IPS-18c (cell line): ENCODE measurements around the gene ATXN7L3B.

ENCODE experiments used
- H3K4me3 ChIP-seq: 2 replicates; pipeline ENCODE4 v1.7.0; 2013; ENCODE audit warnings: low read depth, mild to moderate bottlenecking, low read length, moderate library complexity; ENCODE audit not compliant: insufficient read depth
- H3K9me3 ChIP-seq: one replicate; pipeline ENCODE4 v1.6.1; 2013; ENCODE audit warnings: mild to moderate bottlenecking, low read length, moderate library complexity; ENCODE audit not compliant: control insufficient read depth, insufficient read depth

The ATXN7L3B gene

DNA sequence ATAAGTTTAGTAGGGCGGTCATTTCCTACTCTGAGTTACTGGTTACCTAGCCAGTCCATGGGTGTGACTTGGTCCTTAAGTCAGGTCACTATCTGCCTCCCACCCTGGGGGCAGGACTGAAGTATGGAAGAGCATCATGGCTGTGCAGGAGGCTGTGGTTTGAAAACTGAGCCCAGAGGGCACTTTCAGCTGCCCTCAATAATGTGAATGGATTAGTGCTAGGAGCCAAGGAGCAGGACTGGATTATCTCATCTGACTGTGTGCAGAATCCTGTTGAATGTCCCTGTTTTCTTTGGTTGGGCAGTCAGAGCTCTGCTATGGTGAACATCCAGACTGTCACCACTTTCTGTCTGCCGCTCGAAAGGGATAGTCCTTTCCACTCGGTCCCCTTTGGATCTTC, 1.6 kb downstream of the ATXN7L3B start:
- Histone ChIP-seq H3K4me3 (peak overlapping the region; percentile 40), H3K9me3 (no peaks in the 10 kb centered on the region)

DNA sequence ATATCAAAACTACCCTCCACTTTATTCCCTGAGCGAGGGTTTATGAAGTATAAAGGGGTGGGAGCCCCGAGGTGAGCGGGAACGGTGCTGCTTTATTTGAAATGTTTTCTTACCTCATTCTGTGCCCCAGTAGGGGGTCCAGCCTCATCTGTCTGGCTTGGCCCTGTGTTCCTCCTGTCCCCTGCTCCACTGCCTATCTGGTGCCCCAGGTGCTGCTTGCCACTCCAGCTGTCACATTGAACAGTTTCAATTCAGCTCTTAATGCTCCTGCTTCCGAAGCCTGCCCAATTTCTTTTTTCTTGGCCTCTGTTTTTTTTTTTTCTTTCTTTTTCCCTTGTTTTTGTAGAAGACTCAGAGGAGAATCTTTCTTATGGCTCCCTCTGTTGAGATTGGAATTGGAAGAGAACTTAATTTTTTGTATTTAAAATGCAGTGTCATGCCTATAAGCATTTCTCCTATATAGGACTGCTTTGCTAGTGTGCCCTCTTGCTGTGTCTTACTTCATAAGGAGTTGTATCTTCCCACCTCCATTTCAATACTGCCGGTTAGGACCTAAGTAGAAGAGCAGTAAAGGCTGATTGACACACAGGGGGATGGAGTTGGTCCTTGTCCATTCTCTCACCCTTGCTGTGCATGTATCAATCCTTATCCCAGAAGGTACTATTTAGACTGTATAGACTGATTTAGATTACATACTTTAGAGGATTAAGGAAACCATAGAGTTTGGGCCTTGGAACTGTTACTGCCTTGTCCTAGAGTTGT, 2.3 kb downstream of the ATXN7L3B start:
- H3K4me3 ChIP-seq = peak overlapping the region; percentile 40; the same call in 1 of the 2 replicates

DNA sequence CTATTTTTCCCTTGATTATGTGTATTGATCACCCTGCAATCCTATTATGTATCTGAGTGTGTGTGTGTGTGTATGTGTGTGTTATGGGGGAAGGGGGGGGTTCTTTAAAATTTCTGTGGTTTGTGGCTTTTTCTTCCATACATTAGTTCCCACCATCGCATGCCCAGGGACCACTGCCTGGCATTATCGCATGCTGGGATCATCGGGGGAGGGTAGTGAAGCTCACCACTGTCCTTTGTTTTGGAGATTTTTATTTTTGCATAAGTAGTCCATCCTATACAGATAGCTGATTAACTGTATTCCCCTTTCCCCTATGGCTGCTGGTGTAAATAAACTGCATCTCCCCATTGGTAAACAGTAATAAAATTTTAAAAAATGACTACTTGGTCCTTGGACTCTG, 3.4 kb downstream of the ATXN7L3B start:
- Histone ChIP-seq H3K4me3 (0 out of 2 replicates have a peak overlapping the region, but pooled peaks have one; percentile 2), H3K9me3 (no peaks in the 10 kb centered on the region)

More for the DNA sequence above, 2.3 kb downstream of the ATXN7L3B start:
- no peaks in the 10 kb centered on the region for H3K9me3 ChIP-seq

DNA sequence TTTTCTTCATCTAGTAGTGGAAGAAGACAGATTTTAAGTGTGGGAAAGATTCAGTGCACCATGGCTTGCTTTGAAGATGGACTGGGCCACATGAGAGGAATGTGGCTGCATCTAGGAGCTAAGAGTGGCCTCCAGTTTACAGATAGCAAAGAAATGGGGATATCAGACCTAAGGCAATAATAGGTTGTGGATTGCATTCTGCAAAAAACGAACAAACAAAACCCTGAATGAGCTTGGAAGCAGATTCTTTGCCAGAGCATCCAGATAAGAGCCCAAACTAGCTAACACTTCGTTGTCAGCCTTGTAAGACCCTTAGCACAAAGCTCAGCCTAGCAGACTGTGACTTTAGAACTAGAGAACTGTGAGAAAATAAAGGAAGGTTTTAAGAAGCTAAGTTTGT, 9.6 kb downstream of the ATXN7L3B start:
- Histone ChIP-seq H3K9me3 (no peaks in the 10 kb centered on the region), H3K4me3 (no peak overlapping the region)

DNA sequence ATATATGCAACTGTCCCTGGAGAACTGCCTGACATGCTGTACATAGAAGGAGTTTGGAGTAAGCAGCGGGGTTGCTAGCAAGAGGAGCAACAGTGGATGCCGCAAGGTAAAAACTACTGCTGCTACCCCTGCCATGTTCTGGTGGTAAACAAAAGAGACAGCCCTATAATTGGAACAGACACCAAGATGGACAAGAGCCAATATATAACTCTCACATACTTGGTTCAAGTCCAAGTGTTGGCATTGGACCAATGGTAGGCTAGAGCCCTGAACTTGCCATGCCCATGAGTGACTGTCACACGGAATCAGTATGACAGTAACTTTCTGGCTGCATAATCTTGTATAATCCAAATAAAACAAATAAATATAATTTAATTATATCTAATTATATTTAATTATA, 13.7 kb downstream of the ATXN7L3B start:
- no peaks in the 10 kb centered on the region for H3K9me3 ChIP-seq
- no peak overlapping the region for H3K4me3 ChIP-seq

DNA sequence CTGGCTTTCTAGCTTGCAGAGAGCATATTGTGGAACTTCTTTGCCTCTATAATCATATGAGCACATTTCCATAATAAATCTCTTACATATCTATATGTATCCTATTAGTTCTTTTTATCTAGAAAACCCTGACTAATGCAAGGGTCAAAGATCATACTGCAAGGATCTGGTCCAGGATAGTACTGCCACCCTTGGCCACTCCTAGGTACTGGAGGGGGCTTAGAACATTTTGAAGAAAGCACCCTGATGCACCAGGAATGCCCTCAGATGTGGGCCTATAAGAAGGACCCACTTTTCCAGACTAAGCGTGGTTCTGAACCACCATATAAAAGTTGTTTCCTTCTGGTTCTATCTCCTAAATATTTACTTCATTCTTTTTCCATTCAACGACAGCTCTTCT, 14.6 kb downstream of the ATXN7L3B start:
- Histone ChIP-seq H3K4me3 (no peak overlapping the region), H3K9me3 (no peaks in the 10 kb centered on the region)

DNA sequence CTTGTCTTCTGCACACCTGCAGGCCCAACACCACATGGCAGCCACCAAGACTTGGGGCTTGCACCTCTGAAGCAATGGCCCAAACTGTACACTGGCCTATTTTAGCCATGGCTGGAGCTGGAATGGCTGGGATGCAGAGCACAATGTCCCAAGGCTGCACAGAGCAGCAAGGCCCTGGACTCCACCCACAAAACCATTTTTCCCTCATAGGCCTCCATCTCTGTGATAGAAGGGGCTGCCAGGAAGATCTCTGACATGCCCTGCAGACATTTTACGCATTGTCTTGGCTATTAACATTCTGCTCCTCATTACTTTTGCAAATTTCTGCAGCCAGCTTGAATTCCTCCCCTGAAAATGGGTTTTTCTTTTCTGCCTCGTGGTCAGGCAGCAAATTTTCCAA, 22.1 kb downstream of the ATXN7L3B start:
- Histone ChIP-seq H3K4me3 (no peak overlapping the region), H3K9me3 (no peaks in the 10 kb centered on the region)

DNA sequence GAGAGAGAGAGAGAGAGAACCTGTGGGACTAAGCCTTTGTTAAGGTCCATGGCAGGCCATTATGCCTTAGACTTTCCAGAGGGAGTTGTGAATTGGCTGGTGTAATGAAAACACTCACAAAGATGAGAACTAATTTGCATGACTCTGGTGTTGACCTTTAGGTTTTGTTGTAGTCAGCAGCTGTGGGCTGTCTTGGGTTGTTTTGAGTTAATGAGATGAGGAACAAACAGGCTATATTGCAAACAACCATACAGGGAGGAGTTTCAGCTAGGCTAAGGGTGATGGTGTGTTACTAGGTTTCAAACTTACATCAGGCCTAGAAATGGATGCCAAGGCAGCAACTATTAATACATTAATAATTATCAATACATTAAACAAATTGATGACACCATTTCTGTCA, 26.3 kb downstream of the ATXN7L3B start:
- Histone ChIP-seq H3K4me3 (no peak overlapping the region), H3K9me3 (no peaks in the 10 kb centered on the region)

DNA sequence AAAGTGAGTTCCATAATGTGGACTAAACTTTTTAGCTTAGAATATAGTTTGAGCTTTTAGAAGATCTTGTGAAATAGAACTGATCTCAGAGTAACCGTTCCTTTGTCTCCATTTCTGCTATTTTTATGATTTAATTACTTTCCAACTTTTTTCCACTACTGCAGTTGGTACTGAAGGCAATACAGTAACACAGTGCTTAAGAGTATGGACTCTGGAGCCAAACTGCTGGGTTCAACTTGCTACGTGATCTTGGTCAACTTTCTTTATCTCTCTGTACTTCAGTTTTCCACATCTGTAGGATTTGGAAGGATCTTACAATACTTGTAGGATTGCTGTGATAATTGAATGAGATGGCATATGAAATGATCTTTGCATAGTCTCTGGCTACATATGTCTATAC, 40.9 kb downstream of the ATXN7L3B start:
- no peaks in the 10 kb centered on the region for H3K9me3 ChIP-seq
- H3K4me3 ChIP-seq = no peak overlapping the region

DNA sequence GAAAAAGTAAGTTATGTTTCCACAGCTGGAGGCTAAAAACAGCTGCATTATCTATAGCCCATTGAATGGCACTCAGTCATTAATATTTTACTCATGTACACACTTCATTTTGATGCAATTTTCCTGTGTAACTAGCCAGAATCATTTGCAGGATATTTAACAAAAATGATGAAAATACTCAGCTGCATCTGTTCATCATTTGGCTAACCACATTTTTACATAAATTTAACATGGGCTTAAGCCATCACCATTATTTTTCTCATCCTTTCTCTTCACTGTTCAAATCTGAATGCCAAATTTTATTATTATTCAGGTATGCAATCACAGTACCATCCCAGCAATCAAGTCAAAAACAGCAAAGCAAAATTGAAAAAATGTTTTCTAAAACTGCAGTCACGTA, 41.8 kb downstream of the ATXN7L3B start:
- H3K4me3 ChIP-seq = no peak overlapping the region
- H3K9me3 ChIP-seq = no peaks in the 10 kb centered on the region

DNA sequence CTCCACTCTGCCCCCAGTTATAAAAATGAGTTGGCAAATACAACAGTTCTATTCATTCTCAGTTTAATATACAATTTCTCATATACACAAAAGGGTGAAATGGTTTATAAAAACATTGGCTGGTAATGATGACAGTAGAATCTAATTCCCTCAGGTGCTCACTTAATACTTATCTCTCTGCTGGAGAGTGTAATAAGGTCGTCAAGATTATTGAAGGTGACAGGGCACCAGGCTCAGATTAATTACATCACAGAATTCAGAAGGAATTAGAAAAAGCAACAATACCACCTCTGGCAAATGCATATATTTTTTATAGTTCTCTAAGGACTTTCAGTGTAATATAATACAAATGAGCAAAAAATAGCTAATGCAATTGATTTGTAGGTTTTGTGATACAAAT, 42.3 kb downstream of the ATXN7L3B start:
- H3K9me3 ChIP-seq = no peaks in the 10 kb centered on the region
- no peak overlapping the region for H3K4me3 ChIP-seq

DNA sequence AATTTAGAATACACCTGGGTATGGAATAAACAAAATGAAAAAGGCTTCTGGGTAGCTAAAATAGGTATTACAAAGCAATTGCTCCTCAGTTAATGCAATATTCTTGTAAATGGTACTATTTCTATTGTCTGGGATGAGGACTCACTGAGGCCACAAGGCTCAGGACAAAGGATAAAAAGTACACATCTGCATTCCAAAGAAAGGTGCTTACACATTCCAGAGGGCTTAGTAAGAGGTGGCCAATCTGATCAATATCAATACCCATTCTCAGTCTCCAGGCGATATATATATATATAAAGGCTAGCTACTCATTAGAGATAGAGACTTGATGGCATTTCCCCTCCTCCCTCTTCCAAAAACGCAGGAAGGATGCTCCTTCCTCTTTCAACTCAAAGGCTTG, 43.8 kb downstream of the ATXN7L3B start:
- no peak overlapping the region for H3K4me3 ChIP-seq
- no peaks in the 10 kb centered on the region for H3K9me3 ChIP-seq

DNA sequence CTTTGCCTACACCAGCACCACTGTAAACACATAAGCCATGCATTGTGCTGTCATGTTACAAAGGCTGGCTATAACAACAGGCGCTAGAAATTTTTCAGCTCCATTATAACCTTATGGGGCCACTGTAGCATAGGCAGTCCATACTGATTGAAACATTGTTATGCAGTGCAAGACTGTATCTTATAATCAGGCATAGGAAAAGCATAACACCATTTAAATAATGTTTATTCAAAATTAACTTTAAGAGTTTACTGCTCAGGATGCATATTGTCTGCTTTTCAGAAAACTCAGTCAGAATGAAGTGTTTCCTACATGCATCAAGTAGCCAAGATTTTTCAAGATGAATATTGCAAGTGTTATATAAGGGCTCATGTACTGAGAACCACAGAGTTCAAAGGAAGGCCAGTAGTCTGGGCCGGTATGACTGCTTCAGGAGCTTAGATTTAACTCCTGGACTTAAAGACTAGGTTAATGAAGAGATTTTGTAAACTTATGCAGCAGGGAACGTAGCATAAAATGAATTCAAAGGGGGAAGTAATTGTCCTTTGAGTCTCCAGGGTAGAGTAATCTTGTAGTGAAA, 46.9 kb downstream of the ATXN7L3B start:
- no peaks in the 10 kb centered on the region for H3K9me3 ChIP-seq
- no peak overlapping the region for H3K4me3 ChIP-seq

DNA sequence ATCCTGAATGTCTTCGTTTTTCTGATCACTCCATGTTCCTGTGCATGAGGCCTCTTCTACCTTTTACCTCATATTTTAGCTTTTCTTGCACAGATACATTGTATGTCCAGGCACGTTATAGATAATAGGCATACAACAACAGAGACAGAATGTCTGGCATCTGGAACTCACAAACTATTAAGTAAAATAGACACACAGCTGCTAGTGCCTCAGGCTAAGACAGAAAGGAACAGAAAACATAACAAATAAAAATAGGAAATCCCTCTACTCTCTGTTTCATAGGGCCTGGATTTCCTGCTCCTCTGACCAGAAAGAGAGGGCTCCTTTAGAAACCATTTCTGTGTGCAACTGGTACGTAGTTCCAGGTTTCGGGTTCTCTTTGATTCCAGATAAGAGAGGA, 48.6 kb downstream of the ATXN7L3B start:
- no peak overlapping the region for H3K4me3 ChIP-seq
- no peaks in the 10 kb centered on the region for H3K9me3 ChIP-seq
